ENCODE measurements around the gene TSHB. TPM values are rescaled to one million over a fixed set of nuclear protein-coding genes. Genes with fewer than 3 reads are reported as not detected.

TSHB gene
- total RNA-seq, 1 donor from 2014 or later, result not detected

DNA sequence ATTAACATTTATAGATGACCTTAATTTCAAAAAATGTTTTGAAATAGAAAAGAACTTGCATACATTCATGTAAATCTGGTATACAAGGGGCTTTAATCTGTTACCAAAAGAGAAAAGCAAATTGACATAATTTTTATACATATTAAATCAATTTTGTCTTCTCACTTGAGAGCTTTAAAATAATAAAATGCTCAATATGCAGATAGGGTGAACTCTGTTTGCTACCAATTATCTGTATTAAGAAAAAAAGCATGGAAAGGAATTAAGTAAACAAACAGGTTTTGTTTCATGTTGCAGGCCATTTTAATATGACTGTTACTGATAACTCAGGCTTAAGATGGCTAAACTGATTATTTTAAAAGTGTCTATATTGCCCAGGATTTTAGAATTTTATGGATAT, 6.0 kb upstream of the TSHB start:
- Mint-ChIP-seq H3K4me3 (ENCODE audit: unreplicated experiment) (no peak overlapping the region), H3K36me3 (ENCODE audit: low read depth, unreplicated experiment) (no peaks in the 10 kb centered on the region), H3K27ac (ENCODE audit: unreplicated experiment) (no peak overlapping the region), H3K4me1 (ENCODE audit: unreplicated experiment) (no peaks in the 10 kb centered on the region), H3K27me3 (ENCODE audit: unreplicated experiment) (no peaks in the 10 kb centered on the region), H3K9me3 (ENCODE audit: unreplicated experiment) (no peaks in the 10 kb centered on the region)
- TF ChIP-seq, protein P1, sequence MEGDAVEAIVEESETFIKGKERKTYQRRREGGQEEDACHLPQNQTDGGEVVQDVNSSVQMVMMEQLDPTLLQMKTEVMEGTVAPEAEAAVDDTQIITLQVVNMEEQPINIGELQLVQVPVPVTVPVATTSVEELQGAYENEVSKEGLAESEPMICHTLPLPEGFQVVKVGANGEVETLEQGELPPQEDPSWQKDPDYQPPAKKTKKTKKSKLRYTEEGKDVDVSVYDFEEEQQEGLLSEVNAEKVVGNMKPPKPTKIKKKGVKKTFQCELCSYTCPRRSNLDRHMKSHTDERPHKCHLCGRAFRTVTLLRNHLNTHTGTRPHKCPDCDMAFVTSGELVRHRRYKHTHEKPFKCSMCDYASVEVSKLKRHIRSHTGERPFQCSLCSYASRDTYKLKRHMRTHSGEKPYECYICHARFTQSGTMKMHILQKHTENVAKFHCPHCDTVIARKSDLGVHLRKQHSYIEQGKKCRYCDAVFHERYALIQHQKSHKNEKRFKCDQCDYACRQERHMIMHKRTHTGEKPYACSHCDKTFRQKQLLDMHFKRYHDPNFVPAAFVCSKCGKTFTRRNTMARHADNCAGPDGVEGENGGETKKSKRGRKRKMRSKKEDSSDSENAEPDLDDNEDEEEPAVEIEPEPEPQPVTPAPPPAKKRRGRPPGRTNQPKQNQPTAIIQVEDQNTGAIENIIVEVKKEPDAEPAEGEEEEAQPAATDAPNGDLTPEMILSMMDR (IDR thresholded peaks at IDR 0.05; ENCODE audit: unreplicated experiment), result no peak
- DNase-seq (ENCODE audit: low spot score), result no peak

GRCh38 chr1:115031595-115031994, 2.0 kb downstream of the TSHB start:
- H3K27ac Mint-ChIP-seq (ENCODE audit: unreplicated experiment), result no peak overlapping the region
- no peaks in the 10 kb centered on the region for H3K4me1 Mint-ChIP-seq (ENCODE audit: unreplicated experiment)
- no peak for DNase-seq (ENCODE audit: low spot score)
- no peaks in the 10 kb centered on the region for H3K27me3 Mint-ChIP-seq (ENCODE audit: unreplicated experiment)
- TF ChIP-seq, protein P1 (IDR thresholded peaks at IDR 0.05; ENCODE audit: unreplicated experiment), result no peak
- no peak overlapping the region for H3K4me3 Mint-ChIP-seq (ENCODE audit: unreplicated experiment)
- H3K9me3 Mint-ChIP-seq (ENCODE audit: unreplicated experiment), result no peaks in the 10 kb centered on the region
- H3K36me3 Mint-ChIP-seq (ENCODE audit: low read depth, unreplicated experiment), result no peaks in the 10 kb centered on the region

- H3K36me3 Mint-ChIP-seq (ENCODE audit: low read depth, unreplicated experiment), result no peaks in the 10 kb centered on the region
- DNase-seq (ENCODE audit: low spot score), result no peak
- H3K4me1 Mint-ChIP-seq (ENCODE audit: unreplicated experiment), result no peaks in the 10 kb centered on the region
- H3K9me3 Mint-ChIP-seq (ENCODE audit: unreplicated experiment), result no peaks in the 10 kb centered on the region
- TF ChIP-seq, protein P1 (IDR thresholded peaks at IDR 0.05; ENCODE audit: unreplicated experiment), result no peak
- no peak overlapping the region for H3K27ac Mint-ChIP-seq (ENCODE audit: unreplicated experiment)
- H3K4me3 Mint-ChIP-seq (ENCODE audit: unreplicated experiment), result no peak overlapping the region
- H3K27me3 Mint-ChIP-seq (ENCODE audit: unreplicated experiment), result no peaks in the 10 kb centered on the region
These were observed 6.0 kb downstream of the TSHB start for GRCh38 chr1:115035652-115036051.

- H3K27ac Mint-ChIP-seq (ENCODE audit: unreplicated experiment), result no peak overlapping the region
- no peak for DNase-seq (ENCODE audit: low spot score)
- no peaks in the 10 kb centered on the region for H3K27me3 Mint-ChIP-seq (ENCODE audit: unreplicated experiment)
- no peaks in the 10 kb centered on the region for H3K4me1 Mint-ChIP-seq (ENCODE audit: unreplicated experiment)
- no peaks in the 10 kb centered on the region for H3K36me3 Mint-ChIP-seq (ENCODE audit: low read depth, unreplicated experiment)
- TF ChIP-seq, protein P1 (IDR thresholded peaks at IDR 0.05; ENCODE audit: unreplicated experiment), result no peak
- H3K4me3 Mint-ChIP-seq (ENCODE audit: unreplicated experiment), result no peak overlapping the region
- H3K9me3 Mint-ChIP-seq (ENCODE audit: unreplicated experiment), result no peaks in the 10 kb centered on the region
These were observed 7.3 kb downstream of the TSHB start for GRCh38 chr1:115036814-115037507.

DNA sequence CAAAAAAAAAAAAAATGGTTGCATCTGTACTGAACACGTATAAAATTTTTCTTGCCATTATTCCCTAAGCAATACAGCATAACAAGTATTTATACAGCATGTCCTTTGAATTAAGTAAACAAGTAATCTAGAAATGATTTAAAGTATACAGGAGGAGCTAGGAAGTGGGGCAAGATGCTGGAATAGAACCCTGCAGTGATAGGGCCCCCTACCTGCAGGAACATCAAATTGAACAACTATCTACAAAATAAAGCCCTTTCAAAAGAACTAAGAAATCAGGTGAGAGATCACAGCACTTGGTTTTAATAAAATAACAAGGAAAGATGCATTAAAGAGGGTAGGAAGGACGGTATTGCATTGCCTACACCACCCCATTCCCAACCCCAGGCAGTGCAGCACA, 10.9 kb downstream of the TSHB start:
- H3K27me3 Mint-ChIP-seq (ENCODE audit: unreplicated experiment), result no peaks in the 10 kb centered on the region
- H3K4me1 Mint-ChIP-seq (ENCODE audit: unreplicated experiment), result no peaks in the 10 kb centered on the region
- no peak for DNase-seq (ENCODE audit: low spot score)
- H3K4me3 Mint-ChIP-seq (ENCODE audit: unreplicated experiment), result no peak overlapping the region
- H3K27ac Mint-ChIP-seq (ENCODE audit: unreplicated experiment), result no peak overlapping the region
- no peaks in the 10 kb centered on the region for H3K9me3 Mint-ChIP-seq (ENCODE audit: unreplicated experiment)
- H3K36me3 Mint-ChIP-seq (ENCODE audit: low read depth, unreplicated experiment), result no peaks in the 10 kb centered on the region
- TF ChIP-seq, protein P1 (IDR thresholded peaks at IDR 0.05; ENCODE audit: unreplicated experiment), result no peak
